Fibroblast of lung (primary cell): ENCODE data around the gene ERF.

Experiments used
- CTCF ChIP-seq, 2 donors: IDR thresholded peaks in 1 of 2; conservative IDR thresholded peaks in 1 of 2; 1 replicate in 1 of 2; 2 replicates in 1 of 2; pipeline ENCODE4 v1.5.1; 2011 to 2012; ENCODE audit warnings: low read length in 2 of 2, control low read depth in 1 of 2, inconsistent platforms in 1 of 2, low read depth in 1 of 2, mild to moderate bottlenecking in 1 of 2
- EZH2 ChIP-seq: IDR thresholded peaks from 2 replicates; pipeline ENCODE4 v1.5.1; 2012; ENCODE audit warnings: low read length, control low read depth, mild to moderate bottlenecking; ENCODE audit errors: missing control alignments

GRCh38 chr19:42303876-42304275 is 48.9 kb upstream of the ERF start:
- no peak for TF ChIP-seq CTCF (conservative IDR thresholded peaks at IDR 0.05 in 1 of 2, IDR thresholded peaks at IDR 0.05 in 1 of 2; ENCODE audit: low read depth in 1 of 2, low read length in 2 of 2)
- TF ChIP-seq EZH2: no peak
